Inferior parietal cortex (tissue), 1 donor: Measurements from ENCODE around the gene PTTG1.

Experiments used
- DNase-seq: peaks from one replicate; pipeline ENCODE4 v3.0.0-alpha.2; 2016; ENCODE audit errors: extremely low spot score

The PTTG1 gene

DNA sequence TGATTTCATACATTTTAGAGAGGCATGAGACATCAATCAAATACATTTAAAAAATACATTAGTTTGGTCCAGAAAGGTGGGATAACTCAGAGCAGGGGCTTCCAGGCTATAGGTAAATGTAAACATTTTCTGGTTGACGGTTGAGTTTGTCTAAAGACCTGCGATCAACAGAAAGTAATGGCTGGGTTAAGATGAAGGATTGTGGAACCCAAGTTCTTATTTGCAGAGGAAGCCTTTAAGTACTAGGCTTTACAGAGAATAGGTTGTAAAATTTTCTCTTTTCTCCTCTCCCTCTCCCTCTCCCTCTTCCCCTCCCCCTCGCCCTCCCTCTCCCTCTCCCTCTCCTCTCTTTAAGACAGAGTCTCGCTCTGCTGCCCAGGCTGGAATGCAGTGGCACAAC is 50.8 kb downstream of the PTTG1 start:
- no peak for DNase-seq

DNA sequence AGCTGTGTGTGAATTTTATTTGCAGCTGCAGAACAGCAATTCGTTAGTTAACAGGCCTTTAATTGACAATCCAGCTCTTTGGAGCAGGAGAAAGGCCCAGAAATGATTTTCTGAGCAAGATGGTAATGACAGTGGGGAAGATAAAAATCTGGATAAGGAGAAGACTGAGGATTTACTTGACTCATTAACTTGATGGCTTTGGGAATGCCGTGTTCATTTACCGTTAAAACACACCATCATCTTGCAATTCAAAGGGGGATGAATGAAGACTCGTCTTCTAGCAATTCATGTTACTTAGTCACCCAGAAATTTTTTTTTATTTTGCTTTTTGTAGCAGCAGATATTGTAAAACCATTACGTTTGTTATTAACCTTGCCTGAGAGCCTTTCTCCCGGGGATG is 52.0 kb downstream of the PTTG1 start:
- DNase-seq, result no peak

DNA sequence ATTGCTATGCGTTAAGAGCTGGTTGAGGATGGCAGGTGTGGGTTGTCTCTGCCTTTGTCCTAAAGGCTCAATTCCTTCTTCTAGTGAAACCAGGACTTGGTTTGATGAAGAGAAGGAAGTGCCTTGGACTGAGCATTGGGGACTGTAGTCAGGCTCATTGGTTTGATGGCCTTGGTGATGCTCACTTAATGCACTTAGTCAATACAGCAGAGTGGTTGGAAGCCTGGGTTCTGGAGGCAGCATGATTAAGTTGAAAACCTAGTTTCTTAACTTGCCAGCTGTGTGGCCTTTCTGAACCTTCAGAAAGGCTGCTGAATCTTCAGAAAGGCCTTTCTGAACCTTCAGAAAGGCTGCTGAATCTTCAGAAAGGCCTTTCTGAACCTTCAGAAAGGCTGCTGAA is 52.4 kb downstream of the PTTG1 start:
- DNase-seq, result no peak

DNA sequence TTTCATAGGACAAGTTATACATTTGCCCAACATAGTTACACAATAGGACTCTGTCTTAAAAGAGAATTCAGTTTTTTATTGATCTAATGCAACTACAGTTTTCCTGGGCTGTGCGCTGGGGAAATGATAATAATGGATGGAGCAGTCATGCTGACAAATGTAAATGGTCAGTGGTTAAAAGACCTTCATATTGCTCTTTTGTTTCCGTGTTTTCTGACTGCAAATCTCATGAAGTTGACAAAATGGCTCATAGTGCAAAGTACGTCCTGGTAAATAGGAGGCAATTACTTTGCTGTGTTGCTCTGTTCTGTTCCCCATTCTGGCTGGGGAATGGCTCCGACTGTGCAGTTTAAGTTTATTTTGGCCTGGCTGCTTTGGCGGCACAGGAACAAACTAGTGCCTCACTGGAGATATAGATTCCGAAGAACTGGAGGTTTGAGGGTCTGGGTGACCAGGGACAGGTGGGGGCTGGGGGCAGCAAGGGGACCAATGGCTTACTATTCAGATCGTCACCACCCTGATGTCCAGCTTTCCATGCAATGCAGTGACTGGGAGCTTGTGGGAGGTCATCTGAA is 54.3 kb downstream of the PTTG1 start:
- no peak for DNase-seq

DNA sequence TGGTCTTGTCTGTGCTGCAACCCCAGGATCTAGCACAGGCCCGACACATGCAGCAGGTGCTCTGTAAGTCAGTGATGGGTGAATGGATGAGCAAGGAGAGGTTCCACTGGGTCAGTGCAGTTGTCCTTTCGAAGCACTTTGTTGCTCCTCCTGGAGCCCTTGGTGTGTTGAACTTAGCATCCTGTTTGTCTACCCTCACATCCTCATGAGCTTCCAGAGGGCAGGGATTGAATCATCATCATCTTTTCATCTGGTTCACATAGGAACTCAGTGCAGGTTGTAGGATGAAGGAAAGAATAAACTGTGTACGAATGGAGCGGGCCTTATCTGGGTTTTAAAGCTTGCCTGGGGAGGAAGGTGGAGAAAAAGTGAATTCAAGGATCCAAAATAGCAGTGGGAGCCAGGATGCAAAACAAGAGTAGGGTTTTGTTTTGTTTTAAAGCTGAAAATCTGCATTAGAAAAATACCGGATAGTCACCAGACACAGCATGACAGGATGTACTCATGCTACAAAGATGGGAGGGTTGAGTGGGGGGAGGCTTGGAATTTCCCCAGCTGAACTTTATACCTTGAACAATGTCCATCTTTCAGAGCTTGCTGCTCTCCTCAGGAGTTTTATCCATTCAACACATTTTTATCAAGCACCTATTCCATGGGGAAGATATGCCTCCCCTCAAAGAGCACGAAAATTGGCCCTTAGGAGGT is 55.8 kb downstream of the PTTG1 start:
- DNase-seq, result no peak

DNA sequence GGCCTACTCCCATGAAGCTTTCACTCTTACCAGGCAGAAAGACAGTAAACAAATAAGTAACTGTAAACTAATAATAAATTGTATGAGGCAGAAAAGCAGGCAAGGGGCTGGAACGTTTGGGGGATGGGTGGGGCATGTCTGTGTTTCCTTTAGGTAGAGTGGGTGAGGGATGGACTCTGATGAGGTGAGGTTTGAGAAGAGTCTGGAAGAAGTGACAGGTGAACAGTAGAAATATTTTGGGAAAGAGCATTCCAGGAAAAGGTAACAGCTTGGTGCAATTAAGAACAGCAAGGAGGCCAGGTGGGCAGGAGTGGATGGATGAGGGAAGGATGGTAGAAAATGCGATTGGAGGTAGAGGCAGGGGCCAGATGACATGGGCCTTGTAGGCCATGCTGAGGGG is 56.5 kb downstream of the PTTG1 start:
- DNase-seq, result no peak
